ENCODE results near the gene ECSIT.

Gene ECSIT

GRCh38 chr19:11540645-11541044 lies 11.7 kb upstream of the ECSIT start:
- Mint-ChIP-seq H3K27me3 (peaks cover 33% of the 10 kb centered on the region), H3K36me3 (ENCODE audit: insufficient read depth) (no peaks in the 10 kb centered on the region), H3K9me3 (no peaks in the 10 kb centered on the region), H3K27ac (ENCODE audit: low read depth) (no peak overlapping the region), H3K4me1 (peaks cover 3% of the 10 kb centered on the region), H3K4me3 (no peak overlapping the region)
- DNase-seq (ENCODE audit: low spot score in 2 of 2) (no peak), ATAC-seq (replicated peaks; ENCODE audit: extremely low read depth, poor library complexity, severe bottlenecking) (no peak)

GRCh38 chr19:11539495-11540365 lies 10.8 kb upstream of the ECSIT start:
- ATAC-seq (replicated peaks; ENCODE audit: extremely low read depth, poor library complexity, severe bottlenecking) (no peak), DNase-seq (ENCODE audit: low spot score in 2 of 2) (no peak)
- Mint-ChIP-seq H3K27me3 (peaks cover 33% of the 10 kb centered on the region), H3K36me3 (ENCODE audit: insufficient read depth) (no peaks in the 10 kb centered on the region), H3K4me3 (no peak overlapping the region), H3K27ac (ENCODE audit: low read depth) (no peak overlapping the region), H3K4me1 (peaks cover 8% of the 10 kb centered on the region), H3K9me3 (no peaks in the 10 kb centered on the region)

- ATAC-seq (replicated peaks; ENCODE audit: extremely low read depth, poor library complexity, severe bottlenecking) (no peak), DNase-seq (ENCODE audit: low spot score in 2 of 2) (no peak)
- Mint-ChIP-seq H3K27me3 (peaks cover 24% of the 10 kb centered on the region), H3K27ac (ENCODE audit: low read depth) (no peak within 1 kb of the TSS), H3K4me1 (peaks cover 13% of the 10 kb centered on the region), H3K36me3 (ENCODE audit: insufficient read depth) (no peaks in the 10 kb centered on the region), H3K4me3 (no peak within 1 kb of the TSS), H3K9me3 (no peaks in the 10 kb centered on the region)
Observed at GRCh38 chr19:11538232-11539036, 9.5 kb upstream of the ECSIT start, which contains the start of gene CNN1. TSS of gene CNN1 (plus strand) at chr19:11538851. CDS start at chr19:11538928, 77 bp downstream.

GRCh38 chr19:11535792-11536595 lies 7.1 kb upstream of the ECSIT start:
- Mint-ChIP-seq H3K9me3 (no peaks in the 10 kb centered on the region), H3K4me3 (peak overlapping the region; percentile 74), H3K27me3 (peaks cover 24% of the 10 kb centered on the region), H3K27ac (ENCODE audit: low read depth) (peak overlapping the region; percentile 70), H3K36me3 (ENCODE audit: insufficient read depth) (no peaks in the 10 kb centered on the region), H3K4me1 (peaks cover 13% of the 10 kb centered on the region)
- DNase-seq (ENCODE audit: low spot score in 2 of 2) (peak; percentile 69), ATAC-seq (replicated peaks; ENCODE audit: extremely low read depth, poor library complexity, severe bottlenecking) (peak; percentile 77)

- no peak for ATAC-seq (replicated peaks; ENCODE audit: extremely low read depth, poor library complexity, severe bottlenecking)
- H3K27ac Mint-ChIP-seq (ENCODE audit: low read depth) = peak overlapping the region; percentile 46
Observed at GRCh38 chr19:11534948-11535347, 6.0 kb upstream of the ECSIT start.

GRCh38 chr19:11534538-11534937 lies 5.6 kb upstream of the ECSIT start:
- no peaks in the 10 kb centered on the region for H3K9me3 Mint-ChIP-seq
- DNase-seq (ENCODE audit: low spot score in 2 of 2) (no peak), ATAC-seq (replicated peaks; ENCODE audit: extremely low read depth, poor library complexity, severe bottlenecking) (no peak)
- peak overlapping the region; percentile 3 for H3K4me3 Mint-ChIP-seq
- no peaks in the 10 kb centered on the region for H3K36me3 Mint-ChIP-seq (ENCODE audit: insufficient read depth)
- H3K4me1 Mint-ChIP-seq = peaks cover 13% of the 10 kb centered on the region
- H3K27ac Mint-ChIP-seq (ENCODE audit: low read depth) = peak overlapping the region; percentile 46
- H3K27me3 Mint-ChIP-seq = peaks cover 12% of the 10 kb centered on the region

More at GRCh38 chr19:11534948-11535347, 6.0 kb upstream of the ECSIT start:
- no peaks in the 10 kb centered on the region for H3K9me3 Mint-ChIP-seq
- no peaks in the 10 kb centered on the region for H3K36me3 Mint-ChIP-seq (ENCODE audit: insufficient read depth)
- peak overlapping the region; percentile 3 for H3K4me3 Mint-ChIP-seq
- H3K27me3 Mint-ChIP-seq = peaks cover 16% of the 10 kb centered on the region
- peaks cover 13% of the 10 kb centered on the region for H3K4me1 Mint-ChIP-seq
- no peak for DNase-seq (ENCODE audit: low spot score in 2 of 2)

- ATAC-seq (replicated peaks; ENCODE audit: extremely low read depth, poor library complexity, severe bottlenecking) (no peak), DNase-seq (ENCODE audit: low spot score in 2 of 2) (no peak)
- H3K27me3 Mint-ChIP-seq = no peaks in the 10 kb centered on the region
- no peaks in the 10 kb centered on the region for H3K9me3 Mint-ChIP-seq
- no peak overlapping the region for H3K27ac Mint-ChIP-seq (ENCODE audit: low read depth)
- no peak overlapping the region for H3K4me3 Mint-ChIP-seq
- peaks cover 30% of the 10 kb centered on the region for H3K4me1 Mint-ChIP-seq
- peaks cover 8% of the 10 kb centered on the region for H3K36me3 Mint-ChIP-seq (ENCODE audit: insufficient read depth)
Observed at GRCh38 chr19:11530432-11530831, 1.5 kb upstream of the ECSIT start.

- Mint-ChIP-seq H3K36me3 (ENCODE audit: insufficient read depth) (peaks cover 16% of the 10 kb centered on the region), H3K4me3 (no peak overlapping the region), H3K4me1 (no peaks in the 10 kb centered on the region), H3K27ac (ENCODE audit: low read depth) (no peak overlapping the region), H3K9me3 (no peaks in the 10 kb centered on the region), H3K27me3 (no peaks in the 10 kb centered on the region)
- ATAC-seq (replicated peaks; ENCODE audit: extremely low read depth, poor library complexity, severe bottlenecking) = no peak
- no peak for DNase-seq (ENCODE audit: low spot score in 2 of 2)
Observed at GRCh38 chr19:11519138-11519537, 9.8 kb downstream of the ECSIT start.

- H3K4me3 Mint-ChIP-seq = no peak overlapping the region
- no peak overlapping the region for H3K27ac Mint-ChIP-seq (ENCODE audit: low read depth)
Observed at GRCh38 chr19:11513946-11514345, 15.0 kb downstream of the ECSIT start.

GRCh38 chr19:11510444-11510843 lies 18.5 kb downstream of the ECSIT start:
- no peak for DNase-seq (ENCODE audit: low spot score in 2 of 2)
- Mint-ChIP-seq H3K36me3 (ENCODE audit: insufficient read depth) (peaks cover 30% of the 10 kb centered on the region), H3K27me3 (no peaks in the 10 kb centered on the region), H3K4me1 (peaks cover 14% of the 10 kb centered on the region), H3K9me3 (no peaks in the 10 kb centered on the region), H3K27ac (ENCODE audit: low read depth) (no peak overlapping the region), H3K4me3 (no peak overlapping the region)
- ATAC-seq (replicated peaks; ENCODE audit: extremely low read depth, poor library complexity, severe bottlenecking) = no peak

More at GRCh38 chr19:11513946-11514345, 15.0 kb downstream of the ECSIT start:
- Mint-ChIP-seq H3K9me3 (no peaks in the 10 kb centered on the region), H3K4me1 (no peaks in the 10 kb centered on the region), H3K36me3 (ENCODE audit: insufficient read depth) (peaks cover 28% of the 10 kb centered on the region), H3K27me3 (no peaks in the 10 kb centered on the region)
- DNase-seq (ENCODE audit: low spot score in 2 of 2) (no peak), ATAC-seq (replicated peaks; ENCODE audit: extremely low read depth, poor library complexity, severe bottlenecking) (no peak)

- Mint-ChIP-seq H3K9me3 (no peaks in the 10 kb centered on the region), H3K27ac (ENCODE audit: low read depth) (peak overlapping the region; percentile 49), H3K4me3 (peak overlapping the region; percentile 88), H3K4me1 (peaks cover 29% of the 10 kb centered on the region), H3K36me3 (ENCODE audit: insufficient read depth) (peaks cover 24% of the 10 kb centered on the region), H3K27me3 (no peaks in the 10 kb centered on the region)
- DNase-seq (ENCODE audit: low spot score in 2 of 2) (no peak), ATAC-seq (replicated peaks; ENCODE audit: extremely low read depth, poor library complexity, severe bottlenecking) (no peak)
Observed at GRCh38 chr19:11507370-11508078, 21.4 kb downstream of the ECSIT start.

Data from central memory CD8-positive, alpha-beta T cell (primary cell).